Right lobe of liver (tissue), 6 donors: ENCODE measurements around the gene GDNF. TPM values are rescaled to one million over a fixed set of nuclear protein-coding genes. Genes with fewer than 3 reads are reported as not detected.
"Not testable (repeated sequence)": the region's sequence is repeated elsewhere in the genome, so short reads cannot be mapped to it uniquely, and the experiment has no call there.

Source experiments
- ATAC-seq, 4 donors: fragments of 200-7000 bp; cut with Tn5 transposase; one replicate each; pipeline ENCODE4 v1.9.1; 2020; ENCODE audit warnings: mild to moderate bottlenecking in 4 of 4, moderate library complexity in 4 of 4
- DNase-seq, 3 donors: peaks; one replicate each; pipeline ENCODE4 v3.0.0-alpha.2; 2020
- H3K27ac ChIP-seq, 3 donors: fragments of 200-600 bp; one replicate each; pipeline ENCODE4 v1.8.0; 2022
- H3K27me3 ChIP-seq, 2 donors: fragments of 200-600 bp; one replicate each; pipeline ENCODE4 v1.8.0; 2022
- H3K36me3 ChIP-seq, 4 donors: fragments of 200-600 bp; sonication (generic) in 1 of 4; one replicate each; pipeline versions ENCODE4 v1.5.1 to v1.8.0; 2017 to 2022; ENCODE audit warnings: control low read depth in 1 of 4
- H3K4me1 ChIP-seq, 4 donors: fragments of 200-600 bp; sonication (generic) in 1 of 4; one replicate each; pipeline versions ENCODE4 v1.5.1 to v1.8.0; 2017 to 2022; ENCODE audit warnings: control low read depth in 1 of 4
- H3K4me3 ChIP-seq, 3 donors: fragments of 200-600 bp; one replicate each; pipeline ENCODE4 v1.8.0; 2022
- H3K9me3 ChIP-seq, 4 donors: fragments of 200-600 bp; sonication (generic) in 1 of 4; one replicate each; pipeline versions ENCODE4 v1.5.1 to v1.8.0; 2017 to 2022; ENCODE audit warnings: control low read depth in 1 of 4
- CTCF ChIP-seq, 4 donors: fragments of 200-600 bp in 3 of 4; fragments of 450-650 bp in 1 of 4; IDR thresholded peaks; one replicate each; pipeline versions ENCODE4 v1.5.1 to v1.8.0; 2016 to 2022; ENCODE audit warnings: antibody characterized with exemption in 4 of 4, mild to moderate bottlenecking in 2 of 4
- POLR2A ChIP-seq: fragments of 450-650 bp; IDR thresholded peaks from one replicate; pipeline ENCODE4 v1.6.1; 2017; ENCODE audit warnings: antibody characterized with exemption, mild to moderate bottlenecking
- WGBS: methylation state at CpG from one replicate; pipeline ENCODE4 v1.1.6; 2018; ENCODE audit warnings: low coverage, low lambda C conversion rate; ENCODE audit not compliant: insufficient coverage; ENCODE audit errors: missing lambda C conversion rate; 5-methylcytosine and 5-hydroxymethylcytosine counted together
- intact Hi-C, 2 donors: fragments of 100-400 bp; cut with DNase I; formaldehyde crosslinking; loops; one replicate each; pipeline versions ENCODE4 v1.11.2 to v1.14.1; 2022
- total RNA-seq, 6 experiments: library from RNA; depleted of rRNA in 2 of 6; stranded (reverse); fragments of >200 nt in 2 of 6; fragmentation: NEBNext Ultra II Directional in 3 of 6; extraction: Animal tissue kit (Norgen Biotek cat#: 25700) in 3 of 6; gene quantifications; one replicate each; pipeline versions ENCODE4 v1.1.0 to v1.2.4, GENCODE V29; 2016 to 2023
- donor health status: DM: no; HTN: yes; CAD: no.
- donor health status: DM: no; HTN: no; CAD: no.
- donor health status: DM: no; HTN: no; CAD: no.
- donor health status: DM: no; HTN: yes; CAD: no.
- donor health status: DM: no; HTN: yes; CAD: no.

The GDNF gene
- total RNA-seq, 6 experiments from 2014 or later, result 0.15 to 0.47 (median 0.26) TPM

- no peaks in the 10 kb centered on the region for H3K36me3 ChIP-seq
- 76% methylated on average over 4 of the region's 5 CpGs for WGBS
- H3K27ac ChIP-seq, result no peak overlapping the region
- no peak for TF ChIP-seq CTCF (IDR thresholded peaks at IDR 0.05)
- TF ChIP-seq POLR2A, result no peak
- no peak overlapping the region for H3K4me3 ChIP-seq
- intact Hi-C loops, result no loop called here
- no peaks in the 10 kb centered on the region for H3K27me3 ChIP-seq
- DNase-seq, result no peak
- ATAC-seq, result no peak
- no peaks in the 10 kb centered on the region for H3K9me3 ChIP-seq
- H3K4me1 ChIP-seq, result no peaks in the 10 kb centered on the region
Observed at GRCh38 chr5:37786862-37787519, 52.9 kb downstream of the GDNF start.

GRCh38 chr5:37786416-37786815 is 53.4 kb downstream of the GDNF start:
- Histone ChIP-seq H3K36me3 (no peaks in the 10 kb centered on the region), H3K4me1 (no peaks in the 10 kb centered on the region), H3K27me3 (no peaks in the 10 kb centered on the region), H3K9me3 (no peaks in the 10 kb centered on the region), H3K27ac (no peak overlapping the region), H3K4me3 (no peak overlapping the region)
- WGBS, result 84% methylated on average over 2 of the region's 2 CpGs
- no peak for DNase-seq
- TF ChIP-seq CTCF (IDR thresholded peaks at IDR 0.05) (no peak), POLR2A (no peak)
- ATAC-seq, result no peak
- intact Hi-C loops, result no loop called here

GRCh38 chr5:37781409-37781808 is 58.4 kb downstream of the GDNF start:
- H3K4me3 ChIP-seq, H3K36me3 ChIP-seq, ATAC-seq, intact Hi-C loops, H3K27me3 ChIP-seq, DNase-seq, H3K27ac ChIP-seq, H3K9me3 ChIP-seq, H3K4me1 ChIP-seq: not testable (repeated sequence)
- 80% methylated on average over 7 of the region's 8 CpGs for WGBS

- WGBS, result 96% methylated on average over 12 of the region's 15 CpGs
- Histone ChIP-seq H3K9me3 (no peaks in the 10 kb centered on the region), H3K27ac (no peak overlapping the region), H3K4me3 (no peak overlapping the region), H3K36me3 (no peaks in the 10 kb centered on the region), H3K4me1 (no peaks in the 10 kb centered on the region), H3K27me3 (no peaks in the 10 kb centered on the region)
- TF ChIP-seq POLR2A (no peak), CTCF (IDR thresholded peaks at IDR 0.05) (no peak)
- no peak for DNase-seq
- intact Hi-C loops, result no loop called here
- ATAC-seq, result no peak
Observed at GRCh38 chr5:37777432-37778130, 62.3 kb downstream of the GDNF start.

GRCh38 chr5:37776826-37777225 is 63.0 kb downstream of the GDNF start:
- DNase-seq (no peak), ATAC-seq (no peak)
- 81% methylated on average over 6 of the region's 7 CpGs for WGBS
- TF ChIP-seq CTCF (IDR thresholded peaks at IDR 0.05) (no peak), POLR2A (no peak)
- H3K9me3 ChIP-seq, result no peaks in the 10 kb centered on the region
- no peak overlapping the region for H3K4me3 ChIP-seq
- H3K36me3 ChIP-seq, result no peaks in the 10 kb centered on the region
- H3K27me3 ChIP-seq, result no peaks in the 10 kb centered on the region
- no peak overlapping the region for H3K27ac ChIP-seq
- intact Hi-C loops, result no loop called here
- H3K4me1 ChIP-seq, result peaks cover 0 to under 1% (median 0%) of the 10 kb centered on the region in 4 donors
